GM12878 (cell line): ENCODE results near the gene SLIT1. TPM values are rescaled to one million over a fixed set of nuclear protein-coding genes. Genes with fewer than 3 reads are reported as not detected.
A peak's percentile ranks its signal among the peaks of the same experiment; 100 is the strongest.

Experiments
- HDAC2 ChIP-seq: fragments of 200-600 bp; sonication (generic); IDR thresholded peaks from 2 replicates; pipeline ENCODE4 v1.6.1; 2017
- MYB ChIP-seq: fragments of 150-350 bp; IDR thresholded peaks from 2 replicates; pipeline ENCODE4 v1.6.1; 2014; ENCODE audit warnings: mild to moderate bottlenecking, low read depth, low read length, borderline replicate concordance
- RELA ChIP-seq: fragments of 450-650 bp; IDR thresholded peaks from 2 replicates; pipeline ENCODE4 v1.8.0; 2014; ENCODE audit warnings: borderline replicate concordance; ENCODE audit not compliant: partially characterized antibody
- STAT3 ChIP-seq: IDR thresholded peaks from 2 replicates; pipeline ENCODE4 v1.6.1; 2011; ENCODE audit warnings: low read depth, low read length, improper control_type of control experiment
- ZNF24 ChIP-seq: fragments of 450-650 bp; IDR thresholded peaks from 2 replicates; pipeline ENCODE4 v1.6.1; 2017; ENCODE audit warnings: antibody characterized with exemption, mild to moderate bottlenecking
- ZZZ3 ChIP-seq: IDR thresholded peaks from 2 replicates; pipeline ENCODE4 v1.6.1; 2011; ENCODE audit warnings: low read depth; ENCODE audit not compliant: control insufficient read depth, insufficient read length
- polyA plus RNA-seq, 11 experiments: library from polyadenylated mRNA; depleted of rRNA in 4 of 11; unstranded in 6 of 11; stranded (reverse) in 5 of 11; fragments of >200 nt; fragmentation: Nextera tagmentation in 4 of 11; fragmentation: Illumina TruSeq in 1 of 11; extraction: Ambion mirVana in 4 of 11; extraction: Trizol in 1 of 11; gene quantifications; 1 replicate in 1 of 11; 2 replicates in 10 of 11; pipeline versions ENCODE4 v1.2.1 to v1.2.3, GENCODE V29; 2011 to 2016; ENCODE audit warnings: inconsistent platforms in 2 of 11, missing spikeins in 2 of 11, low read depth in 1 of 11
- total RNA-seq, 4 experiments: library from RNA; depleted of rRNA in 3 of 4; stranded (reverse); fragments of >200 nt in 3 of 4; fragmentation: Illumina TruSeq in 1 of 4; extraction: Trizol in 1 of 4; gene quantifications; 2 replicates each; pipeline versions ENCODE4 v1.2.1 to v1.2.3, GENCODE V29; 2013 to 2021
- TF ChIP-seq, protein P1 (sequence below): IDR thresholded peaks from 2 replicates; pipeline ENCODE4 v1.6.1; 2012; ENCODE audit warnings: improper control_type of control experiment, low read depth, low read length; ENCODE audit not compliant: insufficient replicate concordance
- TF ChIP-seq, protein P2 (sequence below): fragments of 450-650 bp; formaldehyde crosslinking; IDR thresholded peaks from 2 replicates; pipeline ENCODE4 v1.5.0; 2022; ENCODE audit warnings: mild to moderate bottlenecking, missing genetic modification characterization
- TF ChIP-seq, protein P3 (sequence below): fragments of 450-650 bp; conservative IDR thresholded peaks from 2 replicates; pipeline ENCODE4 v1.6.1; 2017; ENCODE audit warnings: mild to moderate bottlenecking, moderate library complexity
- TF ChIP-seq, protein P4 (sequence below), 3 experiments: IDR thresholded peaks in 2 of 3; conservative IDR thresholded peaks in 1 of 3; 2 replicates each; pipeline ENCODE4 v1.5.1; 2011; ENCODE audit warnings: low read depth in 3 of 3, low read length in 3 of 3, mild to moderate bottlenecking in 3 of 3, control low read depth in 2 of 3, moderate library complexity in 2 of 3, inconsistent platforms in 1 of 3, mixed read lengths in 1 of 3; ENCODE audit not compliant: control insufficient read depth in 2 of 3, insufficient read depth in 1 of 3; ENCODE audit errors: extremely low read depth in 1 of 3

The SLIT1 gene
- total and polyA plus RNA-seq, 10 of the 15 experiments (the other 5 are each of a cell fraction or from before 2014, with no cell fraction given): 0.04 to 0.19 (median 0.06) TPM; not detected in 4

DNA sequence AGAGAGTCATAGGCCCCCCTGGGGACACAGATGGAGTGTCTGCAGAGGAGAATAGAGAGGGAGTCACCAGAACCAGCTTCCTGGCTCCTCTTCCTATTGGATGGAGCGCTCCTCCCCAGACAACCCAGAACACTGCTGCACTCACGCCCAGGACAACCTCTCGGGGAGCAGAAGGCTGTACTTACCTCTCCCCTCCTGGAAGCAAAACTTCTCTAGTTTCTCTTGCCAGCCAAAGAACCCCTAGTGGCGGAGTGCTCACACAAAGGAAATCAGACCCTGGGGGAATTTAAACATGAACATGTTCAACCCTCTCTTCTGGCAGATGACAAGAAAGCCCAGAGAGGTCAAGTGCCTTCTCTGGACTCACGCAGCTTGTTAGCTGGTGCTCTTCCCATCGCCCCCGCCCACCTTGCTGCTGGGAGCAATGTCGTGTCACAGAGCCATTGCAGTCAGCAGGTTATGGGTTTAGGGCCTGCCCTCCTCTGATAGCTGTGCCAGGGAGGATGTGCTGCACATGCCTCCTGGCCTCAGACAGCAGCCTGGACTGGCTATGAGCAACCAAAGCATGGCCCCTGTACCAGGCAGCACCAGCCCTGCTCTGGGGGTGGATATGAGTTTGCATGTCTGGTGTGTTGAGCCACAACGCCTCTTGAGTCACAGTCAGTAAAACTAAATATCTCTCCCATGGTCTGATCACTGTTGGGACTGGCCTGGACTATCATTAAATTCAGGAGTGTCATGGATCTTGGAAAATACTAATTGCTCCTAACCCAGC lies 84.4 kb downstream of the SLIT1 start (continued):
- TF ChIP-seq, protein P1, sequence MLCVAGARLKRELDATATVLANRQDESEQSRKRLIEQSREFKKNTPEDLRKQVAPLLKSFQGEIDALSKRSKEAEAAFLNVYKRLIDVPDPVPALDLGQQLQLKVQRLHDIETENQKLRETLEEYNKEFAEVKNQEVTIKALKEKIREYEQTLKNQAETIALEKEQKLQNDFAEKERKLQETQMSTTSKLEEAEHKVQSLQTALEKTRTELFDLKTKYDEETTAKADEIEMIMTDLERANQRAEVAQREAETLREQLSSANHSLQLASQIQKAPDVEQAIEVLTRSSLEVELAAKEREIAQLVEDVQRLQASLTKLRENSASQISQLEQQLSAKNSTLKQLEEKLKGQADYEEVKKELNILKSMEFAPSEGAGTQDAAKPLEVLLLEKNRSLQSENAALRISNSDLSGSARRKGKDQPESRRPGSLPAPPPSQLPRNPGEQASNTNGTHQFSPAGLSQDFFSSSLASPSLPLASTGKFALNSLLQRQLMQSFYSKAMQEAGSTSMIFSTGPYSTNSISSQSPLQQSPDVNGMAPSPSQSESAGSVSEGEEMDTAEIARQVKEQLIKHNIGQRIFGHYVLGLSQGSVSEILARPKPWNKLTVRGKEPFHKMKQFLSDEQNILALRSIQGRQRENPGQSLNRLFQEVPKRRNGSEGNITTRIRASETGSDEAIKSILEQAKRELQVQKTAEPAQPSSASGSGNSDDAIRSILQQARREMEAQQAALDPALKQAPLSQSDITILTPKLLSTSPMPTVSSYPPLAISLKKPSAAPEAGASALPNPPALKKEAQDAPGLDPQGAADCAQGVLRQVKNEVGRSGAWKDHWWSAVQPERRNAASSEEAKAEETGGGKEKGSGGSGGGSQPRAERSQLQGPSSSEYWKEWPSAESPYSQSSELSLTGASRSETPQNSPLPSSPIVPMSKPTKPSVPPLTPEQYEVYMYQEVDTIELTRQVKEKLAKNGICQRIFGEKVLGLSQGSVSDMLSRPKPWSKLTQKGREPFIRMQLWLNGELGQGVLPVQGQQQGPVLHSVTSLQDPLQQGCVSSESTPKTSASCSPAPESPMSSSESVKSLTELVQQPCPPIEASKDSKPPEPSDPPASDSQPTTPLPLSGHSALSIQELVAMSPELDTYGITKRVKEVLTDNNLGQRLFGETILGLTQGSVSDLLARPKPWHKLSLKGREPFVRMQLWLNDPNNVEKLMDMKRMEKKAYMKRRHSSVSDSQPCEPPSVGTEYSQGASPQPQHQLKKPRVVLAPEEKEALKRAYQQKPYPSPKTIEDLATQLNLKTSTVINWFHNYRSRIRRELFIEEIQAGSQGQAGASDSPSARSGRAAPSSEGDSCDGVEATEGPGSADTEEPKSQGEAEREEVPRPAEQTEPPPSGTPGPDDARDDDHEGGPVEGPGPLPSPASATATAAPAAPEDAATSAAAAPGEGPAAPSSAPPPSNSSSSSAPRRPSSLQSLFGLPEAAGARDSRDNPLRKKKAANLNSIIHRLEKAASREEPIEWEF: no peak
- TF ChIP-seq, protein P2, sequence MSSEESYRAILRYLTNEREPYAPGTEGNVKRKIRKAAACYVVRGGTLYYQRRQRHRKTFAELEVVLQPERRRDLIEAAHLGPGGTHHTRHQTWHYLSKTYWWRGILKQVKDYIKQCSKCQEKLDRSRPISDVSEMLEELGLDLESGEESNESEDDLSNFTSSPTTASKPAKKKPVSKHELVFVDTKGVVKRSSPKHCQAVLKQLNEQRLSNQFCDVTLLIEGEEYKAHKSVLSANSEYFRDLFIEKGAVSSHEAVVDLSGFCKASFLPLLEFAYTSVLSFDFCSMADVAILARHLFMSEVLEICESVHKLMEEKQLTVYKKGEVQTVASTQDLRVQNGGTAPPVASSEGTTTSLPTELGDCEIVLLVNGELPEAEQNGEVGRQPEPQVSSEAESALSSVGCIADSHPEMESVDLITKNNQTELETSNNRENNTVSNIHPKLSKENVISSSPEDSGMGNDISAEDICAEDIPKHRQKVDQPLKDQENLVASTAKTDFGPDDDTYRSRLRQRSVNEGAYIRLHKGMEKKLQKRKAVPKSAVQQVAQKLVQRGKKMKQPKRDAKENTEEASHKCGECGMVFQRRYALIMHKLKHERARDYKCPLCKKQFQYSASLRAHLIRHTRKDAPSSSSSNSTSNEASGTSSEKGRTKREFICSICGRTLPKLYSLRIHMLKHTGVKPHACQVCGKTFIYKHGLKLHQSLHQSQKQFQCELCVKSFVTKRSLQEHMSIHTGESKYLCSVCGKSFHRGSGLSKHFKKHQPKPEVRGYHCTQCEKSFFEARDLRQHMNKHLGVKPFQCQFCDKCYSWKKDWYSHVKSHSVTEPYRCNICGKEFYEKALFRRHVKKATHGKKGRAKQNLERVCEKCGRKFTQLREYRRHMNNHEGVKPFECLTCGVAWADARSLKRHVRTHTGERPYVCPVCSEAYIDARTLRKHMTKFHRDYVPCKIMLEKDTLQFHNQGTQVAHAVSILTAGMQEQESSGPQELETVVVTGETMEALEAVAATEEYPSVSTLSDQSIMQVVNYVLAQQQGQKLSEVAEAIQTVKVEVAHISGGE (CRISPR knock-in tag): no peak
- TF ChIP-seq, protein P3, sequence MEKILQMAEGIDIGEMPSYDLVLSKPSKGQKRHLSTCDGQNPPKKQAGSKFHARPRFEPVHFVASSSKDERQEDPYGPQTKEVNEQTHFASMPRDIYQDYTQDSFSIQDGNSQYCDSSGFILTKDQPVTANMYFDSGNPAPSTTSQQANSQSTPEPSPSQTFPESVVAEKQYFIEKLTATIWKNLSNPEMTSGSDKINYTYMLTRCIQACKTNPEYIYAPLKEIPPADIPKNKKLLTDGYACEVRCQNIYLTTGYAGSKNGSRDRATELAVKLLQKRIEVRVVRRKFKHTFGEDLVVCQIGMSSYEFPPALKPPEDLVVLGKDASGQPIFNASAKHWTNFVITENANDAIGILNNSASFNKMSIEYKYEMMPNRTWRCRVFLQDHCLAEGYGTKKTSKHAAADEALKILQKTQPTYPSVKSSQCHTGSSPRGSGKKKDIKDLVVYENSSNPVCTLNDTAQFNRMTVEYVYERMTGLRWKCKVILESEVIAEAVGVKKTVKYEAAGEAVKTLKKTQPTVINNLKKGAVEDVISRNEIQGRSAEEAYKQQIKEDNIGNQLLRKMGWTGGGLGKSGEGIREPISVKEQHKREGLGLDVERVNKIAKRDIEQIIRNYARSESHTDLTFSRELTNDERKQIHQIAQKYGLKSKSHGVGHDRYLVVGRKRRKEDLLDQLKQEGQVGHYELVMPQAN: no peak
- TF ChIP-seq HDAC2 (no peak), RELA (no peak), ZNF24 (no peak), MYB (no peak), STAT3 (no peak), ZZZ3 (no peak)
- TF ChIP-seq, protein P4, sequence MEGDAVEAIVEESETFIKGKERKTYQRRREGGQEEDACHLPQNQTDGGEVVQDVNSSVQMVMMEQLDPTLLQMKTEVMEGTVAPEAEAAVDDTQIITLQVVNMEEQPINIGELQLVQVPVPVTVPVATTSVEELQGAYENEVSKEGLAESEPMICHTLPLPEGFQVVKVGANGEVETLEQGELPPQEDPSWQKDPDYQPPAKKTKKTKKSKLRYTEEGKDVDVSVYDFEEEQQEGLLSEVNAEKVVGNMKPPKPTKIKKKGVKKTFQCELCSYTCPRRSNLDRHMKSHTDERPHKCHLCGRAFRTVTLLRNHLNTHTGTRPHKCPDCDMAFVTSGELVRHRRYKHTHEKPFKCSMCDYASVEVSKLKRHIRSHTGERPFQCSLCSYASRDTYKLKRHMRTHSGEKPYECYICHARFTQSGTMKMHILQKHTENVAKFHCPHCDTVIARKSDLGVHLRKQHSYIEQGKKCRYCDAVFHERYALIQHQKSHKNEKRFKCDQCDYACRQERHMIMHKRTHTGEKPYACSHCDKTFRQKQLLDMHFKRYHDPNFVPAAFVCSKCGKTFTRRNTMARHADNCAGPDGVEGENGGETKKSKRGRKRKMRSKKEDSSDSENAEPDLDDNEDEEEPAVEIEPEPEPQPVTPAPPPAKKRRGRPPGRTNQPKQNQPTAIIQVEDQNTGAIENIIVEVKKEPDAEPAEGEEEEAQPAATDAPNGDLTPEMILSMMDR (IDR thresholded peaks at IDR 0.05 in 2 of 3, conservative IDR thresholded peaks at IDR 0.05 in 1 of 3; ENCODE audit: control insufficient read depth in 2 of 3, extremely low read depth in 1 of 3, insufficient read depth in 1 of 3, low read depth in 3 of 3, low read length in 3 of 3): 0 out of 6 replicates have a peak, but pooled peaks of 1 of the 3 experiments have one; percentile 7
